ENCODE data around the gene LRRK2. TPM values are rescaled to one million over a fixed set of nuclear protein-coding genes. Genes with fewer than 3 reads are reported as not detected.
A peak's percentile ranks its signal among the peaks of the same experiment; 100 is the strongest.

LRRK2 gene
- total RNA-seq, 6 donors from 2014 or later, result 232 to 719 (median 390) TPM

- no peak overlapping the region for H3K4me3 ChIP-seq
- no peaks in the 10 kb centered on the region for H3K27me3 ChIP-seq
- no peaks in the 10 kb centered on the region for H3K9me3 ChIP-seq
- H3K36me3 ChIP-seq, result no peaks in the 10 kb centered on the region
- H3K4me1 ChIP-seq, result peaks cover 3 to 21% (median 7%) of the 10 kb centered on the region in 4 donors
- TF ChIP-seq POLR2A (IDR thresholded peaks at IDR 0.05) (peak in 1 of 4 donors; percentile 54), CTCF (IDR thresholded peaks at IDR 0.05) (no peak), EP300 (IDR thresholded peaks at IDR 0.05) (peak in 2 of 4 donors; percentile 9 to 94)
- peak; percentile 80 to 90 for ATAC-seq (ENCODE audit: low FRiP score in 2 of 2)
- H3K27ac ChIP-seq, result peak overlapping the region; percentile 32 to 79 (median 60)
- peak in 1 of 2 donors; percentile 58 for DNase-seq
Observed at GRCh38 chr12:40216516-40217288, 8.1 kb upstream of the LRRK2 start.

DNA sequence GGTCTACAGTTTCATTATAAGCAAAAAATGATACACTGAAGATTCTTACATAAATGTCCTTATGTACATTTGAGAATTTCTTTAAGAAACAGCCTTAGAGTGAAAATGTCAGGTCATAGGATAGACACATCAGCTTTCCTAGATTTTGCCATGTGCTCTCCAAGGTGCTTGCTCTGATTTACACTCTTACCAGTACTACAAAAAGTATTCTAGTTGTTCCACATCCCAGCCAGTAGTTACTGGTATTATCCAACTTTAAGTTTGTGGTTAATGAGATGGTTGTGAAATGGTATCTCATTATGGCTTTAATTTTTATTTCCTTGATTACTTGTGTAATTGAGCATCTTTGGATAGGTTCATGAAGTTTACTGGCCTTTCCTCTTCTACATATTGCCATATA lies 5.0 kb upstream of the LRRK2 start:
- peaks cover 3 to 21% (median 8%) of the 10 kb centered on the region in 4 donors for H3K4me1 ChIP-seq
- no peak for ATAC-seq (ENCODE audit: low FRiP score in 2 of 2)
- no peak overlapping the region for H3K4me3 ChIP-seq
- no peaks in the 10 kb centered on the region for H3K27me3 ChIP-seq
- no peaks in the 10 kb centered on the region for H3K36me3 ChIP-seq
- H3K27ac ChIP-seq, result peak overlapping the region in 1 of 4 donors; percentile 19
- TF ChIP-seq POLR2AphosphoS5 (IDR thresholded peaks at IDR 0.05) (no peak), EP300 (IDR thresholded peaks at IDR 0.05) (no peak), POLR2A (IDR thresholded peaks at IDR 0.05) (peak in 1 of 4 donors; percentile 12)
- DNase-seq, result no peak
- no peaks in the 10 kb centered on the region for H3K9me3 ChIP-seq

- Histone ChIP-seq H3K9me3 (no peaks in the 10 kb centered on the region), H3K4me1 (peaks cover 0 to 5% (median 2%) of the 10 kb centered on the region in 4 donors), H3K27ac (peak overlapping the region in 3 of 4 donors; percentile 92 to 99 (median 98)), H3K4me3 (peak overlapping the region in 3 of 4 donors; percentile 51 to 71 (median 61)), H3K36me3 (no peaks in the 10 kb centered on the region), H3K27me3 (no peaks in the 10 kb centered on the region)
- 32 to 53% methylated on average over 2 of the region's 2 CpGs for WGBS, 2 donors
- ATAC-seq (ENCODE audit: low FRiP score in 2 of 2) (no peak), DNase-seq (no peak)
- TF ChIP-seq CTCF (IDR thresholded peaks at IDR 0.05), result no peak
- no peak for TF ChIP-seq EP300 (IDR thresholded peaks at IDR 0.05)
- no peak for TF ChIP-seq POLR2AphosphoS5 (IDR thresholded peaks at IDR 0.05)
- TF ChIP-seq POLR2A (IDR thresholded peaks at IDR 0.05), result no peak
Observed at GRCh38 chr12:40222247-40222646, 2.5 kb upstream of the LRRK2 start.

- Histone ChIP-seq H3K4me3 (peak overlapping the region in 3 of 4 donors; percentile 51 to 71 (median 61)), H3K4me1 (peaks cover 0 to 3% (median 0%) of the 10 kb centered on the region in 4 donors), H3K36me3 (no peaks in the 10 kb centered on the region), H3K9me3 (no peaks in the 10 kb centered on the region), H3K27me3 (no peaks in the 10 kb centered on the region), H3K27ac (peak overlapping the region; percentile 92 to 99 (median 97))
- ATAC-seq (ENCODE audit: low FRiP score in 2 of 2) (no peak), DNase-seq (no peak)
- TF ChIP-seq EP300 (IDR thresholded peaks at IDR 0.05) (no peak), POLR2A (IDR thresholded peaks at IDR 0.05) (peak in 1 of 4 donors; percentile 37)
Observed at GRCh38 chr12:40223646-40224045, 1.2 kb upstream of the LRRK2 start.

DNA sequence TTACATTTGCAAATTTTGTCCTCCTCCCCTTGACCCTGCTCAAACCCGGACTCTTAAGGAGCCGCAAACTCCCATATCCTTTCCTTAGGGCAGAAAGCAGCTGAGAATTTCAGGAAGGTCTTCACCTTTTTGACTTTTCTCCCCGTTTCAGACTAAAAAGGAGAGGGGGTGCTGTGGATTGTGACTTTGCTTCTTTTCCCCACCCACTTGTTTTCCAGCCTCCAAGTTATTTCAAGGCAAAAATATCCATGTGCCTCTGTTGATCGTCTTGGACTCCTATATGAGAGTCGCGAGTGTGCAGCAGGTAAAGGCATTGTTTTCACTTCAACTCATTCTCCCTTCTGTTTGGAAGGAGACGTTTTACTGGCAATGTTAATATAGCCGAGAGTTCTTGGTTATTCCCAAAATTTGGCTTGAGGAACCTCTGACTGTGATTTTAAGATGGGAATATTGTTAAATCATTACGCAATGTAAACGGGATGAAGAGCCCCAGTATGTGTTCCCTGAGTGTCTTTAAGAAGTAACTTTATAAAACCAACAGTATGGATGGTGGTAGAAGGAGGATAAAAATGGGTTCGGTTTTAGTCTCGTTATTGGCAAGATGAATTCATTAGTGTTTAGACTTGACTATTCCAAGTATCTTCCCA lies 663 bp downstream of the LRRK2 start:
- H3K27me3 ChIP-seq, result no peaks in the 10 kb centered on the region
- no peaks in the 10 kb centered on the region for H3K9me3 ChIP-seq
- peaks cover 0 to 4% (median 2%) of the 10 kb centered on the region in 4 donors for H3K4me1 ChIP-seq
- peak overlapping the region; percentile 92 to 99 (median 97) for H3K27ac ChIP-seq
- TF ChIP-seq CTCF (IDR thresholded peaks at IDR 0.05), result no peak
- TF ChIP-seq POLR2AphosphoS5 (IDR thresholded peaks at IDR 0.05), result no peak
- TF ChIP-seq EP300 (IDR thresholded peaks at IDR 0.05), result no peak
- TF ChIP-seq POLR2A (IDR thresholded peaks at IDR 0.05), result no peak
- H3K4me3 ChIP-seq, result peak overlapping the region in 3 of 4 donors; percentile 51 to 71 (median 61)
- no peaks in the 10 kb centered on the region for H3K36me3 ChIP-seq
- DNase-seq (no peak), ATAC-seq (ENCODE audit: low FRiP score in 2 of 2) (no peak)
- WGBS, 2 donors, result 39 to 44% methylated on average over 12 of the region's 12 CpGs
